HG03159 (cell line): ENCODE results near the gene PTCH1.

Experiments
- ATAC-seq: cut with Tn5 transposase; IDR thresholded peaks from one replicate; pipeline ENCODE4 v1.9.1; 2021; ENCODE audit warnings: mild to moderate bottlenecking, moderate library complexity; ENCODE audit not compliant: unreplicated experiment

PTCH1 gene

GRCh38 chr9:95516734-95517558 is at the start of gene PTCH1:
TSS of gene PTCH1 (minus strand) at chr9:95516971.
- no peak for ATAC-seq

- no peak for ATAC-seq
Observed at GRCh38 chr9:95565982-95566381, 49.2 kb upstream of the PTCH1 start.

- no peak for ATAC-seq
Observed at GRCh38 chr9:95561913-95562312, 45.1 kb upstream of the PTCH1 start.

GRCh38 chr9:95557142-95557541 is 40.4 kb upstream of the PTCH1 start:
- ATAC-seq: no peak

- ATAC-seq: no peak
Observed at GRCh38 chr9:95556521-95556920, 39.8 kb upstream of the PTCH1 start.

- no peak for ATAC-seq
Observed at GRCh38 chr9:95552814-95553546, 36.2 kb upstream of the PTCH1 start.

GRCh38 chr9:95552255-95552654 is 35.5 kb upstream of the PTCH1 start:
- no peak for ATAC-seq

GRCh38 chr9:95551406-95551805 is 34.6 kb upstream of the PTCH1 start:
- ATAC-seq: no peak

GRCh38 chr9:95545831-95546567 is 29.2 kb upstream of the PTCH1 start:
- ATAC-seq: no peak

GRCh38 chr9:95533996-95534680 is 17.4 kb upstream of the PTCH1 start:
- no peak for ATAC-seq

GRCh38 chr9:95529910-95530309 is 13.1 kb upstream of the PTCH1 start:
- no peak for ATAC-seq

- ATAC-seq: no peak
Observed at GRCh38 chr9:95528908-95529502, 12.2 kb upstream of the PTCH1 start.

- no peak for ATAC-seq
Observed at GRCh38 chr9:95522871-95523370, 6.2 kb upstream of the PTCH1 start.

- no peak for ATAC-seq
Observed at GRCh38 chr9:95521699-95522098, 4.9 kb upstream of the PTCH1 start.

GRCh38 chr9:95517559-95518425 is 1.0 kb upstream of the PTCH1 start:
- no peak for ATAC-seq

- ATAC-seq: no peak
Observed at GRCh38 chr9:95516221-95516733, 494 bp downstream of the PTCH1 start.

GRCh38 chr9:95515272-95516113 is 1.3 kb downstream of the PTCH1 start:
- ATAC-seq: no peak

- no peak for ATAC-seq
Observed at GRCh38 chr9:95514342-95514741, 2.4 kb downstream of the PTCH1 start.
